HG02840 (cell line): Measurements from ENCODE around the gene TEX11.
"Not testable (repeated sequence)": the region's sequence is repeated elsewhere in the genome, so short reads cannot be mapped to it uniquely, and the experiment has no call there.

ENCODE experiments used
- ATAC-seq: cut with Tn5 transposase; IDR thresholded peaks from one replicate; pipeline ENCODE4 v1.9.1; 2021; ENCODE audit warnings: mild to moderate bottlenecking, moderate library complexity, moderate number of reproducible peaks; ENCODE audit not compliant: unreplicated experiment, low FRiP score

TEX11 gene

GRCh38 chrX:70621743-70622142, 286.8 kb downstream of the TEX11 start:
- no peak for ATAC-seq

- ATAC-seq: no peak
These were observed 290.0 kb downstream of the TEX11 start for GRCh38 chrX:70618467-70618866.

GRCh38 chrX:70613295-70613694, 295.2 kb downstream of the TEX11 start:
- ATAC-seq: no peak

GRCh38 chrX:70605352-70605751, 303.2 kb downstream of the TEX11 start:
- no peak for ATAC-seq

- no peak for ATAC-seq
These were observed 316.4 kb downstream of the TEX11 start for GRCh38 chrX:70592091-70592490.

- ATAC-seq: not testable (repeated sequence)
These were observed 321.4 kb downstream of the TEX11 start for GRCh38 chrX:70587158-70587557.

- ATAC-seq: no peak
These were observed 331.1 kb downstream of the TEX11 start for GRCh38 chrX:70577442-70577841.

- not testable (repeated sequence) for ATAC-seq
These were observed 338.5 kb downstream of the TEX11 start for GRCh38 chrX:70569922-70570576.

- no peak for ATAC-seq
These were observed 353.6 kb downstream of the TEX11 start for GRCh38 chrX:70554948-70555347.

GRCh38 chrX:70554523-70554922, 354.0 kb downstream of the TEX11 start:
- ATAC-seq: no peak

GRCh38 chrX:70554081-70554480, 354.4 kb downstream of the TEX11 start:
- ATAC-seq: no peak

- no peak for ATAC-seq
These were observed 355.0 kb downstream of the TEX11 start for GRCh38 chrX:70553516-70553915.

GRCh38 chrX:70552130-70552704, 356.3 kb downstream of the TEX11 start:
- ATAC-seq: no peak

GRCh38 chrX:70549429-70549828, 359.1 kb downstream of the TEX11 start:
- ATAC-seq: no peak

GRCh38 chrX:70535198-70535597, 373.3 kb downstream of the TEX11 start:
- ATAC-seq: no peak

GRCh38 chrX:70527610-70528345, 380.7 kb downstream of the TEX11 start:
- ATAC-seq: no peak

- no peak for ATAC-seq
These were observed 381.5 kb downstream of the TEX11 start for GRCh38 chrX:70527053-70527452.

GRCh38 chrX:70525733-70526132, 382.8 kb downstream of the TEX11 start:
- no peak for ATAC-seq

GRCh38 chrX:70515692-70516091, 392.8 kb downstream of the TEX11 start:
- not testable (repeated sequence) for ATAC-seq

- ATAC-seq: not testable (repeated sequence)
These were observed 393.2 kb downstream of the TEX11 start for GRCh38 chrX:70515270-70515669.

- no peak for ATAC-seq
These were observed 399.4 kb downstream of the TEX11 start for GRCh38 chrX:70509078-70509477.
